Sigmoid colon (tissue), 4 donors: ENCODE measurements around the gene CIDEA.

Experiments
- EP300 ChIP-seq, 4 donors: sonication (generic); formaldehyde crosslinking; IDR thresholded peaks; one replicate each; pipeline ENCODE4 v1.6.1; 2017; ENCODE audit warnings: antibody characterized with exemption in 4 of 4
- POLR2AphosphoS5 ChIP-seq, 4 donors: sonication (generic); formaldehyde crosslinking; IDR thresholded peaks; one replicate each; pipeline ENCODE4 v1.6.1; 2017; ENCODE audit warnings: antibody characterized with exemption in 4 of 4
- TF ChIP-seq, protein P1 (sequence below), 4 experiments: fragments of 450-650 bp in 3 of 4; fragments of 200-600 bp in 1 of 4; IDR thresholded peaks; one replicate each; pipeline ENCODE4 v1.5.1; 2016 to 2019; ENCODE audit warnings: antibody characterized with exemption in 4 of 4, mild to moderate bottlenecking in 3 of 4, moderate library complexity in 2 of 4

DNA sequence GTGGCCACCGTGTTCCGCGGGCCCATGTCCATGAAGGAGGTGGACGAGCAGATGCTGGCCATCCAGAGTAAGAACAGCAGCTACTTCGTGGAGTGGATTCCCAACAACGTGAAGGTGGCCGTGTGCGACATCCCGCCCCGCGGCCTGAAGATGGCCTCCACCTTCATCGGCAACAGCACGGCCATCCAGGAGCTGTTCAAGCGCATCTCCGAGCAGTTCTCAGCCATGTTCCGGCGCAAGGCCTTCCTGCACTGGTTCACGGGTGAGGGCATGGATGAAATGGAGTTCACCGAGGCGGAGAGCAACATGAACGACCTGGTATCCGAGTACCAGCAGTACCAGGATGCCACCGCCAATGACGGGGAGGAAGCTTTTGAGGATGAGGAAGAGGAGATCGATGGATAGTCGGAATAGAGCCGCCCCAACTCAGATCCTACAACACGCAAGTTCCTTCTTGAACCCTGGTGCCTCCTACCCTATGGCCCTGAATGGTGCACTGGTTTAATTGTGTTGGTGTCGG lies 71.6 kb downstream of the CIDEA start:
- TF ChIP-seq, protein P1, sequence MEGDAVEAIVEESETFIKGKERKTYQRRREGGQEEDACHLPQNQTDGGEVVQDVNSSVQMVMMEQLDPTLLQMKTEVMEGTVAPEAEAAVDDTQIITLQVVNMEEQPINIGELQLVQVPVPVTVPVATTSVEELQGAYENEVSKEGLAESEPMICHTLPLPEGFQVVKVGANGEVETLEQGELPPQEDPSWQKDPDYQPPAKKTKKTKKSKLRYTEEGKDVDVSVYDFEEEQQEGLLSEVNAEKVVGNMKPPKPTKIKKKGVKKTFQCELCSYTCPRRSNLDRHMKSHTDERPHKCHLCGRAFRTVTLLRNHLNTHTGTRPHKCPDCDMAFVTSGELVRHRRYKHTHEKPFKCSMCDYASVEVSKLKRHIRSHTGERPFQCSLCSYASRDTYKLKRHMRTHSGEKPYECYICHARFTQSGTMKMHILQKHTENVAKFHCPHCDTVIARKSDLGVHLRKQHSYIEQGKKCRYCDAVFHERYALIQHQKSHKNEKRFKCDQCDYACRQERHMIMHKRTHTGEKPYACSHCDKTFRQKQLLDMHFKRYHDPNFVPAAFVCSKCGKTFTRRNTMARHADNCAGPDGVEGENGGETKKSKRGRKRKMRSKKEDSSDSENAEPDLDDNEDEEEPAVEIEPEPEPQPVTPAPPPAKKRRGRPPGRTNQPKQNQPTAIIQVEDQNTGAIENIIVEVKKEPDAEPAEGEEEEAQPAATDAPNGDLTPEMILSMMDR (IDR thresholded peaks at IDR 0.05), result no peak
- TF ChIP-seq EP300 (IDR thresholded peaks at IDR 0.05), result no peak
- TF ChIP-seq POLR2AphosphoS5 (IDR thresholded peaks at IDR 0.05), result no peak
